ENCODE results near the gene CACHD1.

GRCh38 chr1:64433308-64433707 lies 36.6 kb upstream of the CACHD1 start:
- TF ChIP-seq CTCF (IDR thresholded peaks at IDR 0.05) = no peak
- no peak for TF ChIP-seq POLR2AphosphoS5 (IDR thresholded peaks at IDR 0.05)

Measured in gastroesophageal sphincter (tissue), 3 donors.